Measurements from ENCODE around the gene PEX5L. TPM values are rescaled to one million over a fixed set of nuclear protein-coding genes. Genes with fewer than 3 reads are reported as not detected.

Gene PEX5L
- total and polyA plus RNA-seq, 2 donors (not counting 1 experiment from before 2014, with no cell fraction given) = 0.52 to 5.9 TPM

- H3K36me3 ChIP-seq (ENCODE audit: control insufficient read depth, insufficient read depth, low read length) = no peaks in the 10 kb centered on the region
- no peak overlapping the region for H3K9ac ChIP-seq (ENCODE audit: insufficient read depth, low read length)
- no peak overlapping the region for H2AFZ ChIP-seq (ENCODE audit: low read length)
- H3K4me3 ChIP-seq (replicated peaks in 1 of 4; ENCODE audit: control extremely low read depth in 1 of 4, insufficient read depth in 1 of 4, low read depth in 3 of 4, low read length in 4 of 4) = no peak overlapping the region
- no peak for DNase-seq (ENCODE audit: low read depth in 2 of 2)
- no peaks in the 10 kb centered on the region for H3K4me1 ChIP-seq (ENCODE audit: control insufficient read depth, extremely low read depth, insufficient read depth, low read length)
- no peak for TF ChIP-seq EZH2 (IDR thresholded peaks at IDR 0.05; ENCODE audit: low read length, missing control alignments)
- TF ChIP-seq, protein P1, sequence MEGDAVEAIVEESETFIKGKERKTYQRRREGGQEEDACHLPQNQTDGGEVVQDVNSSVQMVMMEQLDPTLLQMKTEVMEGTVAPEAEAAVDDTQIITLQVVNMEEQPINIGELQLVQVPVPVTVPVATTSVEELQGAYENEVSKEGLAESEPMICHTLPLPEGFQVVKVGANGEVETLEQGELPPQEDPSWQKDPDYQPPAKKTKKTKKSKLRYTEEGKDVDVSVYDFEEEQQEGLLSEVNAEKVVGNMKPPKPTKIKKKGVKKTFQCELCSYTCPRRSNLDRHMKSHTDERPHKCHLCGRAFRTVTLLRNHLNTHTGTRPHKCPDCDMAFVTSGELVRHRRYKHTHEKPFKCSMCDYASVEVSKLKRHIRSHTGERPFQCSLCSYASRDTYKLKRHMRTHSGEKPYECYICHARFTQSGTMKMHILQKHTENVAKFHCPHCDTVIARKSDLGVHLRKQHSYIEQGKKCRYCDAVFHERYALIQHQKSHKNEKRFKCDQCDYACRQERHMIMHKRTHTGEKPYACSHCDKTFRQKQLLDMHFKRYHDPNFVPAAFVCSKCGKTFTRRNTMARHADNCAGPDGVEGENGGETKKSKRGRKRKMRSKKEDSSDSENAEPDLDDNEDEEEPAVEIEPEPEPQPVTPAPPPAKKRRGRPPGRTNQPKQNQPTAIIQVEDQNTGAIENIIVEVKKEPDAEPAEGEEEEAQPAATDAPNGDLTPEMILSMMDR (conservative IDR thresholded peaks at IDR 0.05 in 1 of 2, IDR thresholded peaks at IDR 0.05 in 1 of 2; ENCODE audit: low read depth in 1 of 2, low read length in 2 of 2) = no peak
- no peaks in the 10 kb centered on the region for H3K79me2 ChIP-seq (ENCODE audit: control insufficient read depth, insufficient read depth, low read length)
- no peak overlapping the region for H3K27ac ChIP-seq (ENCODE audit: insufficient read depth, low read length)
- no peaks in the 10 kb centered on the region for H4K20me1 ChIP-seq (ENCODE audit: control insufficient read depth, extremely low read depth, insufficient read depth, low read length)
- no peak overlapping the region for H3K4me2 ChIP-seq (ENCODE audit: extremely low read depth, insufficient read depth, low read length)
- no peaks in the 10 kb centered on the region for H3K27me3 ChIP-seq (ENCODE audit: control insufficient read depth, insufficient read depth, low read length)
- no peaks in the 10 kb centered on the region for H3K9me3 ChIP-seq (ENCODE audit: control insufficient read depth, insufficient read depth, low read depth, low read length)
These were observed 59.4 kb downstream of the PEX5L start for GRCh38 chr3:179977356-179977755.

DNA sequence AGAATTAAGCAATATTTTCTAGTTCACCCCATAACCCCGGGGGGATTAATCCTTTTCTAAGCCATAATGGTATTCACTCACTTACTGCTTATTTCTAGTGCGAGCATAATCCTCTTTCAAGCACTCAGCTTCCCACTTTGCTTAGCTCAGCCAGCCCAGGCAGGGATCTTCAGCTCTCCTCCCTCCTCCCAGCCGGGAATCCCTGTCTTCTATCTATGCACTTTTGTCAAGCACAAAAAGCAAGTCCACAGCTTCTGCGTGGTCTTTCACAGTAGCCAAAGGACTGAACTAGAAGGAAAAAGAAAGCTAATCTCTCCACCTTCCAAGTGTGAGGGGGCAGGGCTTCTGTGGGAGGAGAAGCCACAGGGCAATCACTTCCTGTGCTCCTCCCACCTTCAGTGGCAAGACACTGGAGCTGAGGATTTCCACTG, 62.8 kb downstream of the PEX5L start:
- no peak for DNase-seq (ENCODE audit: low read depth in 2 of 2)
- H3K9me3 ChIP-seq (ENCODE audit: control insufficient read depth, insufficient read depth, low read depth, low read length) = no peaks in the 10 kb centered on the region
- TF ChIP-seq, protein P1 (conservative IDR thresholded peaks at IDR 0.05 in 1 of 2, IDR thresholded peaks at IDR 0.05 in 1 of 2; ENCODE audit: low read depth in 1 of 2, low read length in 2 of 2) = no peak
- no peak for TF ChIP-seq EZH2 (IDR thresholded peaks at IDR 0.05; ENCODE audit: low read length, missing control alignments)
- H3K4me3 ChIP-seq (replicated peaks in 1 of 4; ENCODE audit: control extremely low read depth in 1 of 4, insufficient read depth in 1 of 4, low read depth in 3 of 4, low read length in 4 of 4) = peak overlapping the region in 1 of 4 experiments; percentile 32
- peak overlapping the region; percentile 52 for H2AFZ ChIP-seq (ENCODE audit: low read length)
- H3K9ac ChIP-seq (ENCODE audit: insufficient read depth, low read length) = no peak overlapping the region
- H3K27ac ChIP-seq (ENCODE audit: insufficient read depth, low read length) = no peak overlapping the region
- H3K27me3 ChIP-seq (ENCODE audit: control insufficient read depth, insufficient read depth, low read length) = no peaks in the 10 kb centered on the region
- no peak overlapping the region for H3K4me2 ChIP-seq (ENCODE audit: extremely low read depth, insufficient read depth, low read length)
- no peaks in the 10 kb centered on the region for H3K4me1 ChIP-seq (ENCODE audit: control insufficient read depth, extremely low read depth, insufficient read depth, low read length)
- H3K36me3 ChIP-seq (ENCODE audit: control insufficient read depth, insufficient read depth, low read length) = no peaks in the 10 kb centered on the region
- H3K79me2 ChIP-seq (ENCODE audit: control insufficient read depth, insufficient read depth, low read length) = no peaks in the 10 kb centered on the region
- no peaks in the 10 kb centered on the region for H4K20me1 ChIP-seq (ENCODE audit: control insufficient read depth, extremely low read depth, insufficient read depth, low read length)

DNA sequence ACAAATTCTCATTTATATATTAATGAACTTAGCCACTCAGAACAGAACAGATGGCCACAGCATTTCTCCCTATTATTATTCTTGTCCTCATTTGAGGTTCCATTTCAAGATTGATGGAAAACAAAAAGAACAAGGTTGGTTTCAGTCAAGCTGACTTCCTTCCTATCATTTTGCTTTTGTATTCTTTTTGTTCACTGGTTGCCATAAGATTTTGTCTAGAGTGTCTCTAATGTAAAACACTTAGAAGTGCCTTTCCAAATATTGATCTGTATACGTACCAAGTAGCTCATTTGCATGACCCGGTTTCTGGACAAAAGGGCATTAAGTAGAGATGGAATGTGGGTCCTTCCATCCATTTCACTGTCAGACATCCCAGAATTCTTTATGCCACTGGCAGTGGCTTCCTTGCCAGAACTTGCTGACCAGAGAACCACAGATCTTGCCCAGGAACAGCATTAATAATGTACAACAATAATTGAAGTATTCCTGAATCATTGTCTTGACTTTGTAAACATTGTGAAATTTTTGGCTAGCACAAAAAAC, 63.8 kb downstream of the PEX5L start:
- Histone ChIP-seq H3K4me3 (replicated peaks in 1 of 4; ENCODE audit: control extremely low read depth in 1 of 4, insufficient read depth in 1 of 4, low read depth in 3 of 4, low read length in 4 of 4) (no peak overlapping the region), H3K36me3 (ENCODE audit: control insufficient read depth, insufficient read depth, low read length) (no peaks in the 10 kb centered on the region), H3K4me1 (ENCODE audit: control insufficient read depth, extremely low read depth, insufficient read depth, low read length) (no peaks in the 10 kb centered on the region), H3K27ac (ENCODE audit: insufficient read depth, low read length) (no peak overlapping the region), H3K9me3 (ENCODE audit: control insufficient read depth, insufficient read depth, low read depth, low read length) (no peaks in the 10 kb centered on the region), H3K9ac (ENCODE audit: insufficient read depth, low read length) (no peak overlapping the region), H2AFZ (ENCODE audit: low read length) (no peak overlapping the region), H3K4me2 (ENCODE audit: extremely low read depth, insufficient read depth, low read length) (no peak overlapping the region), H3K79me2 (ENCODE audit: control insufficient read depth, insufficient read depth, low read length) (no peaks in the 10 kb centered on the region), H3K27me3 (ENCODE audit: control insufficient read depth, insufficient read depth, low read length) (no peaks in the 10 kb centered on the region), H4K20me1 (ENCODE audit: control insufficient read depth, extremely low read depth, insufficient read depth, low read length) (no peaks in the 10 kb centered on the region)
- DNase-seq (ENCODE audit: low read depth in 2 of 2) = no peak
- TF ChIP-seq, protein P1 (conservative IDR thresholded peaks at IDR 0.05 in 1 of 2, IDR thresholded peaks at IDR 0.05 in 1 of 2; ENCODE audit: low read depth in 1 of 2, low read length in 2 of 2) = no peak
- TF ChIP-seq EZH2 (IDR thresholded peaks at IDR 0.05; ENCODE audit: low read length, missing control alignments) = no peak

Data from fibroblast of lung (primary cell).